GM12891 (cell line): ENCODE data around the gene CDH24.

Experiments
- DNase-seq: peaks from one replicate; pipeline ENCODE4 v3.0.0; 2011; ENCODE audit warnings: low spot score; ENCODE audit not compliant: insufficient read length
- FAIRE-seq: peaks from 2 replicates; lab custom pipeline; 2011; peaks lifted over from hg19 to GRCh38; lab: Jason Lieb, UNC
- PAX5 ChIP-seq: IDR thresholded peaks from 2 replicates; pipeline ENCODE4 v1.6.1; 2011; ENCODE audit warnings: low read length, moderate library complexity, mild to moderate bottlenecking; ENCODE audit not compliant: insufficient read depth, severe bottlenecking
- POLR2A ChIP-seq: IDR thresholded peaks from 2 replicates; pipeline ENCODE4 v1.6.1; 2011; ENCODE audit warnings: low read depth, low read length, control low read depth
- POLR2AphosphoS5 ChIP-seq: IDR thresholded peaks from 2 replicates; pipeline ENCODE4 v1.6.1; 2011; ENCODE audit warnings: low read depth, low read length, control low read depth
- POU2F2 ChIP-seq: IDR thresholded peaks from 2 replicates; pipeline ENCODE4 v1.6.1; 2011; ENCODE audit warnings: low read depth, mild to moderate bottlenecking, control low read depth, low read length, moderate library complexity
- SPI1 ChIP-seq: IDR thresholded peaks from 2 replicates; pipeline ENCODE4 v1.6.1; 2011; ENCODE audit warnings: low read depth, low read length, control low read depth
- TAF1 ChIP-seq: IDR thresholded peaks from 2 replicates; pipeline ENCODE4 v1.6.1; 2011; ENCODE audit warnings: low read depth, low read length, control low read depth

The CDH24 gene

GRCh38 chr14:23033801-23034497 is 23.4 kb downstream of the CDH24 start:
- FAIRE-seq (no peak), DNase-seq (no peak)
- TF ChIP-seq PAX5: no peak
- TF ChIP-seq SPI1: 0 out of 2 replicates have a peak, but pooled peaks have one; percentile 4

GRCh38 chr14:23033251-23033727 is 24.0 kb downstream of the CDH24 start:
- no peak for DNase-seq
- TF ChIP-seq POLR2AphosphoS5 (no peak), POLR2A (no peak), SPI1 (no peak), POU2F2 (no peak), PAX5 (no peak), TAF1 (no peak)
- FAIRE-seq: no peak

GRCh38 chr14:23030936-23031335 is 26.4 kb downstream of the CDH24 start:
- DNase-seq (no peak), FAIRE-seq (no peak)
- no peak for TF ChIP-seq SPI1
- no peak for TF ChIP-seq TAF1
- TF ChIP-seq POLR2A: no peak
- TF ChIP-seq POU2F2: no peak

GRCh38 chr14:23028799-23029198 is 28.5 kb downstream of the CDH24 start:
- FAIRE-seq (no peak), DNase-seq (no peak)
- no peak for TF ChIP-seq POU2F2
- TF ChIP-seq SPI1: no peak
- TF ChIP-seq POLR2A: no peak
- TF ChIP-seq PAX5: no peak
- no peak for TF ChIP-seq POLR2AphosphoS5
- TF ChIP-seq TAF1: no peak

GRCh38 chr14:23025151-23025814 is 32.0 kb downstream of the CDH24 start:
- no peak for TF ChIP-seq POU2F2
- no peak for TF ChIP-seq POLR2A
- TF ChIP-seq POLR2AphosphoS5: no peak
- no peak for TF ChIP-seq TAF1
- no peak for TF ChIP-seq PAX5
- no peak for TF ChIP-seq SPI1
- FAIRE-seq (no peak), DNase-seq (no peak)

- no peak for DNase-seq
- FAIRE-seq: no peak
- TF ChIP-seq POLR2A: no peak
- TF ChIP-seq POU2F2: no peak
- TF ChIP-seq POLR2AphosphoS5: no peak
- TF ChIP-seq TAF1: no peak
- TF ChIP-seq PAX5: no peak
- no peak for TF ChIP-seq SPI1
Observed at GRCh38 chr14:23024612-23025075, 32.7 kb downstream of the CDH24 start.

GRCh38 chr14:23023795-23024152 is 33.5 kb downstream of the CDH24 start:
- no peak for DNase-seq
- no peak for FAIRE-seq
- TF ChIP-seq SPI1: no peak
- no peak for TF ChIP-seq POLR2AphosphoS5
- TF ChIP-seq TAF1: no peak
- TF ChIP-seq POU2F2: no peak
- no peak for TF ChIP-seq POLR2A
- no peak for TF ChIP-seq PAX5

GRCh38 chr14:23023022-23023794 is 34.1 kb downstream of the CDH24 start:
- TF ChIP-seq SPI1 (no peak), PAX5 (no peak), POU2F2 (no peak), POLR2AphosphoS5 (no peak), POLR2A (no peak)
- FAIRE-seq (no peak), DNase-seq (no peak)

- TF ChIP-seq POLR2A: no peak
- TF ChIP-seq TAF1: no peak
- no peak for TF ChIP-seq SPI1
- no peak for TF ChIP-seq PAX5
- no peak for TF ChIP-seq POU2F2
- TF ChIP-seq POLR2AphosphoS5: no peak
- no peak for FAIRE-seq
Observed at GRCh38 chr14:23021889-23022442, 35.4 kb downstream of the CDH24 start.

More at GRCh38 chr14:23021889-23022442, 35.4 kb downstream of the CDH24 start:
- DNase-seq: no peak
